GM21717 (cell line): ENCODE results near the gene ZFPM1.

Experiments used
- ATAC-seq: cut with Tn5 transposase; IDR thresholded peaks from one replicate; pipeline ENCODE4 v1.9.1; 2021; ENCODE audit warnings: mild to moderate bottlenecking, moderate library complexity; ENCODE audit not compliant: unreplicated experiment

Gene ZFPM1

DNA sequence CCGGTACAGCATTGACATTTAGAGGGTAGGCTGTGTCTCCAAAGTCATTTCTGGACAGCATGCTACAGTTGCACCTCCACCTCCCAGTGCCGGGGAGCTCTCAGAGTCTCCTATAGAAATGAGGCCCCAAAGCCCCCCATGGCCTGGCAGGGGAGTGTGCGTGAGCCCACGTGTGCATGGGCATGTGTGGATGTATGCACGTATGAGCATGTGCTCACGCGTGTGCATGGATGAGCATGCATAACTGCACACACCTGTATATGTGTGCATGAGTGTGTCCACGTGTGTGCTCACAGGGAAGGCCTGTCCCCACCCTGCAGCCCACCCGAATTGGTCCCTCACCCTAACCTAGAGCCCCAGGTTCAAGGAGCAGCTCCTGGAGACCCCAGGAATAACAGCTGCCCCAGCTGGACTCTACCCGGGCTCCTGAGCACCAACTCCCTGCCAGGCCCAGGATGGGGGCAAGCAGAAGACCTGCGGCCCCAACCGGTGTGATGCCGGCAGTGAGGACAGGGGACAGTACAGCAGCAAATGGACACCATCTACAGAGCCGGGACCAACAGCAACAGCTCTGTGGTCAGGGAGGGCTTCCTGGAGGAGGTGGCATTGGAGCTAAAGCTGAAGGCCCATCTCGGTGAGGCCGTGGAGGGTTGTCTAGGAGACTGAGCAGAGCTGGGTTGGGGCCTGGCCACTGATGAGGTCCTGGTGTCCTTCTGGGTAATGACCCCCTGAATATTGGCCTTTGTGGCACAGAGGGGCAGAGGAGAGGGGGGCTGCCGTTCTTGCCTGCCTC lies 35.2 kb upstream of the ZFPM1 start:
- no peak for ATAC-seq

DNA sequence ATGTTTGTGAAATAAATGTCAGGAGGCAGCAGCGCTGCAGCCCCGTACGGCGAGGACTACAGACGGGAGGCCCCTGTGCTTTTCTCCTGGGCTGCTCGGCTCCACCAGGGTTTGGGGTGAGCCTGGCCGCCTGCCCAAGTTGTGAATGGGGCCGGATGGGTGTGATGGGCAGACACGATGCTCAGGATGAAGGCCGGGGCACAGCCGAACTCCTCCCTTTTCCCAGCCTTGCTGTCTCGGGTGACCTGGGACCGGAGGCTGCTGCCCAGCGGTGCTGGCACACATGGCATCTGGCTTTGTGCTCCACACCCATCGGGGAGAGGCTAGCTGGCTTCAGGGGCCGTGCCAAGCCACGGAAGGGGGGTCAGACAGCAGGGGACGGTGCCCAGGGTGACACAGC lies 34.2 kb upstream of the ZFPM1 start:
- ATAC-seq = no peak

DNA sequence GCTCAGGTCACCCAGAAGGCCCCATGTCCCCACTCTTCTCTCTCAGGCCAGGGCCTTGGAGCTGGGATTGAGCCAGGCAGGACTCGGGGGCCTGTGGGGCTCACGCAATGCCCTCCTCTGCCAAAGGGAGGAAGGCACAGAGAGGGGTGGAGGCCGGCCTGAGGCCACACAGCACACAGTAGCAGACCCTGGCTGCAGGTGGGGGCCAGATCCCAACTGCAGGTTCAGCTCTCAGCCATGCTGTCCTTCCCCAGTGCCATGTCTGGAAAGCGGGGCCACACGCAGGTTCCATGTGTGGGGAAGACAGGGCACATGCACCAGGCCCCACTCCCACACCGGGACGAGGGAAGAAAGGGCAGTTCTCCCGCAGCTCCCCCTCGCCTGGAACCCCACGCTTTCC lies 33.3 kb upstream of the ZFPM1 start:
- ATAC-seq = no peak

GRCh38 chr16:88420496-88420895 lies 32.6 kb upstream of the ZFPM1 start:
- ATAC-seq = no peak

DNA sequence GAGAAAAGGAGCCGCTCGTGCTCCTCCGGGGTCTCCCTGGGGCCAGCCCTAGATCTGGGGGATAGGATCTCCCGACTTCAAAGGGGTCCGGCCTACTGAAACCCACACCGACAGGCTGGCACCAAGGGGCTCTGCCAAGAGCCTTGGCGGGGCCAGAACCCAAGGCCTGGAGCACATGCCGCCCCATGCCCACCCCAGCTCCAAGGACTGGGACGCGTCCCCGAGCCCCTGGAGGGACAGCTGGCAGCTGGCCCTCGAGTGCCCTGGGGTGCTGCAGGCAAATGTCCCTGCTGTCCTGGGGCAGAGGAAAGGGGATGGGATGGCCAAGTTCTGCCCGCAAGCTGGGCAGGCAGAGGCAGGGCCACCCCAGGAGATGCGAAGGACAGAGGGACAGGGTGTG lies 31.8 kb upstream of the ZFPM1 start:
- no peak for ATAC-seq

DNA sequence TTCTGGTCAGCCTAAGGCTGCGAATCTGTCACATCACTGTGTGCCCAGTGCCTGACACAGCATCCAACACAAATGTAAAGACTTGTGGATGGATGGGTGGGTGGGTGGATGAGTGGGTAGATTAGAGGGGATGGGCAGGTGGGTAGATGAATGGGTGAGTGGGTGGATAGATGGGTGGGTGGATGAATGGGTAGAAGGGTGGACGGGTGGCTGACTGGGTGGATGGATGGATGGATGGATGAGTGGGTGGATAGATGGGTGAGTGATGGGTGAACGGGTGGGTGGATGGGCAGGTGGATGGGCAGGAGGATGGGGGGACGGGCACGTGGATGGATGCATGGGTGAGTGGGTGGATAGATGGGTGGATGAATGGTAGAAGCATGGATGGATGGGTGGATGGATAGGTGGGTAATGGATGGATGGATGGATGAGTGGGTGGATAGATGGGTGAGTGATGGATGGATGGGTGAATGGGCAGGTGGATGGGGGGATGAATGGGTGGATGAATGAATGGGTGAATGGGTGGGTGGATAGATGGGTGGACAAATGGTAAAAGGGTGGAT lies 31.1 kb upstream of the ZFPM1 start:
- no peak for ATAC-seq

DNA sequence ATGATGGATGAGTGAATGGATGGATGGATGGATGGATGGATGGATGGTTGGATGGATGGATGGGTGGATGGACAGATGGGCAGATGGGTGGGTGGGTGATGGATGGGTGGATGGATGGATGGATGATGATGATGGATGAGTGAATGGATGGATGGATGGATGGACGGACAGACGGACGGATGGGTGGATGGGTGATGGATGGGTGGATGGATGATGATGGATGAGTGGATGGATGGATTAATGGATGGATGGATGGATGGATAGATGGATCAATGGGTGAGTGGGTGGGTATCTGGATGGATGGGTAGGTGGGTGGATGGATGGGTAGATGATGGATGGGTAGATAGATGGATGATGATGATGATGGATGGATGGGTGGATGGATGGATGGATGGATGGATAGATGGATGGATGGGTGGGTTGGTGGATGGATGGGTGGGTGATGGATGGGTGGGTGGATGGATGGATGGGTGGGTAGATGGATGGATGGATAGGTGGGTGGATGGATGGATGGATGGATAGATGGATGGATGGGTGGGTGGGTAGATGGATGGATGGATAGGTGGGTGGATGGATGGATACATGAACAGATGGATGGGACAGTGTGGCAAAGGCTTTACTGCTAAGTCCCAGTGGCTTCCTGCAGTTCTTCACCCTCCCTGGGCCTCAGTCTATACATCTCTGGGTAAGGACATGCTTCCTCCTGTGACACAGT lies 30.2 kb upstream of the ZFPM1 start:
- no peak for ATAC-seq

GRCh38 chr16:88423448-88423850 lies 29.6 kb upstream of the ZFPM1 start:
- ATAC-seq = no peak

GRCh38 chr16:88424587-88425235 lies 28.4 kb upstream of the ZFPM1 start:
- ATAC-seq = no peak

DNA sequence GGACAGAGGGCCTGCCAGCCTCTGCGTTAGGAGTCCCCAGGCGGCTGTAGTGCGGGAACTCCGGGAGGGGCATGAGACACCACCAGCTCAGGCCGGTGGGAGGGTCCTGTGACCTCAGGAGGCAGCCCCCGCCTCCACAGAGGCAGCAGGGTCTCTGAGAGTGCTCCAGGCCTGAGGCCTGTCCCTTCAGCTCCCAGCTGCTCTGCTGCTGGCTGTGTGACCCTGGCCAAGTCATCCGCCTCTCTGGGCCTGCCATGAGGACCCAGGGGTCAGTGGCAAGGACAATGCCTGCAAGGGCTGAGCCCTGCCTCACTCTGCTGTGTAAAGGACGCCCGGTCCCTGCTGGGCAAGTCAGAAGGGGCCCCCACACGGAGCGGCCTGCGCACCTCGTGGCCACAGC lies 27.1 kb upstream of the ZFPM1 start:
- no peak for ATAC-seq

DNA sequence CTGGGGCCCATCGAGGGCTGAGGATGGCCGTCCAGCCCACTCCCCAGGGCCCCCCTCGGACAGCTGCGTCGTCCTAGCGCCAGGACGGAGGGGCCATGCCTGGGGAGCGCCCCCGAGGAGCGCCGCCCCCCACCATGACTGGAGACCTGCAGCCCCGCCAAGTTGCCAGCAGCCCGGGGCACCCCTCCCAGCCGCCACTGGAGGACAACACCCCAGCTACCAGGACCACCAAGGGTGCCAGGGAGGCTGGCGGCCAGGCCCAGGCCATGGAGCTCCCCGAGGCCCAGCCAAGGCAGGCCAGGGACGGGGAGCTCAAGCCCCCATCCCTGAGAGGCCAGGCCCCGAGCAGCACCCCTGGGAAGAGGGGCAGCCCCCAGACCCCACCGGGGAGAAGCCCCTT lies 25.7 kb upstream of the ZFPM1 start:
- ATAC-seq = no peak

- no peak for ATAC-seq
Measured at GRCh38 chr16:88428156-88428555, 24.9 kb upstream of the ZFPM1 start.

DNA sequence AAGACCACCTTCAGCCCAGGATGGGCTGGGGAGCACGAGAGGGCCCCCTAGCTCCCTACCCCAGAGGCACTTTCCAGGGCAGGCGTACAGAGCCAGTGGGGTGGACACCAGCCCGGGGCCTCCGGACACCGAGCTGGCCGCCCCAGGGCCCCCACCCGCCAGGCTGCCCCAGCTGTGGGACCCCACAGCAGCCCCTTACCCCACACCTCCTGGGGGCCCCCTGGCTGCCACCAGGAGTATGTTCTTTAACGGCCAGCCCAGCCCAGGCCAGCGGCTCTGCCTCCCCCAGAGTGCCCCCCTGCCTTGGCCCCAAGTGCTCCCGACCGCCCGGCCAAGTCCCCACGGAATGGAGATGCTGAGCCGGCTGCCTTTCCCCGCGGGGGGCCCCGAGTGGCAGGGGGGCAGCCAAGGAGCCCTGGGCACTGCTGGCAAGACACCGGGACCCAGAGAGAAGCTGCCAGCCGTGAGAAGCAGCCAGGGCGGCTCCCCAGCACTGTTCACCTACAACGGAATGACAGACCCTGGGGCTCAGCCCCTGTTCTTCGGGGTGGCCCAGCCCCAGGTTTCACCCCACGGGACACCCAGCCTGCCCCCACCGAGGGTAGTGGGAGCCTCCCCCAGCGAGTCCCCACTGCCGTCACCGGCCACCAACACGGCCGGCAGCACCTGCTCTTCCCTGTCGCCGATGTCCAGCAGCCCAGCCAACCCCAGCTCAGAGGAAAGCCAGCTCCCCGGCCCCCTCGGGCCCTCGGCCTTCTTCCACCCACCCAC lies 24.3 kb upstream of the ZFPM1 start:
- ATAC-seq = no peak

DNA sequence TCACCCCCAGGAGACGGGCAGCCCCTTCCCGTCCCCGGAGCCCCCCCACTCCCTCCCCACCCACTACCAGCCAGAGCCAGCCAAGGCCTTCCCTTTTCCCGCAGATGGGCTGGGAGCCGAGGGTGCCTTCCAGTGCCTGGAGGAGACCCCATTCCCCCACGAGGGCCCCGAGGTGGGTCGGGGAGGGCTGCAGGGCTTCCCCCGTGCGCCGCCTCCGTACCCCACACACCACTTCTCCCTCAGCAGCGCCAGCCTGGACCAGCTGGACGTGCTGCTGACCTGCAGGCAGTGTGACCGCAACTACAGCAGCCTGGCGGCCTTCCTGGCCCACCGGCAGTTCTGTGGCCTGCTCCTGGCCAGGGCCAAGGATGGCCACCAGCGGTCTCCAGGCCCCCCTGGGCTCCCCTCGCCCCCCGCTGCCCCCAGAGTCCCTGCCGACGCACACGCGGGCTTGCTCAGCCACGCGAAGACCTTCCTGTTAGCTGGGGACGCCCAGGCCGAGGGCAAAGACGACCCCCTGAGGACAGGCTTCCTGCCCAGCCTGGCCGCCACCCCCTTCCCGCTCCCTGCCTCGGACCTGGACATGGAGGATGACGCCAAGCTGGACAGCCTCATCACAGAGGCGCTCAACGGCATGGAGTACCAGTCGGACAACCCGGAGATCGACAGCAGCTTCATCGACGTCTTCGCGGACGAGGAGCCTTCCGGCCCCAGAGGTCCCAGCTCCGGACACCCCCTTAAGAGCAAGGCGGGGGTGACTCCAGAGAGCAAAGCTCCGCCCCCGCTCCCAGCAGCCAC lies 23.5 kb upstream of the ZFPM1 start:
- ATAC-seq = no peak

GRCh38 chr16:88430185-88430523 lies 22.9 kb upstream of the ZFPM1 start:
- ATAC-seq = no peak

DNA sequence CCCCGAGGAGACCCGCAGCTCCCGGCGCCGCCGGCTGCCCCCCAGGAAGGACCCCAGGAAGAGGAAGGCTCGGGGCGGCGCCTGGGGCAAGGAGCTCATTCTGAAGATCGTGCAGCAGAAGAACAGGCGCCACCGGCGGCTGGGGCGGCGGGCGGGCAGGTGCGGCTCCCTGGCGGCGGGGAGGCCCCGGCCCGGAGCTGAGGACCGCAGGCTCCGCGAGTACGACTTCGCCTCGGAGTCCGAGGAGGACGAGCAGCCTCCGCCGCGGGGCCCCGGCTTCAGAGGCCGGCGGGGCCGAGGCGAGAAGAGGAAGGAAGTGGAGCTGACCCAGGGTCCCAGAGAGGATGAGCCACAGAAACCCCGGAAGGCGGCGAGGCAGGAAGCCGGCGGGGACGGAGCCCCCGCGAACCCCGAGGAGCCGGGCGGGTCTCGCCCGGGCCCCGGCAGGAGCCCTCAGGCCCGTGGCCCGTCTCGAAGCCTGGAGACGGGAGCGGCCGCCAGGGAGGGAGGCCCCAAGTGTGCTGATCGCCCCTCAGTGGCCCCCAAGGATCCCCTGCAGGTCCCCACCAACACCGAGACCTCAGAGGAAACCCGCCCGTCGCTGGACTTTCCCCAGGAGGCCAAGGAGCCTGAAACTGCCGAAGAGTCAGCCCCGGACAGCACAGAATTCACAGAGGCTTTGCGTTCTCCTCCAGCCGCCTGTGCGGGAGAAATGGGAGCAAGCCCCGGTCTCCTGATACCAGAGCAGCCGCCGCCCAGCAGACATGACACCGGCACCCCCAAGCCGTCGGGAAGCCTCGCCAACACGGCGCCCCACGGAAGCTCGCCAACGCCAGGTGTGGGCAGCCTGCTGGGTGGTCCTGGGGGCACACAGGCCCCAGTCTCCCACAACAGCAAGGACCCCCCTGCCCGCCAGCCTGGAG lies 22.3 kb upstream of the ZFPM1 start:
- peak; percentile 47 for ATAC-seq

DNA sequence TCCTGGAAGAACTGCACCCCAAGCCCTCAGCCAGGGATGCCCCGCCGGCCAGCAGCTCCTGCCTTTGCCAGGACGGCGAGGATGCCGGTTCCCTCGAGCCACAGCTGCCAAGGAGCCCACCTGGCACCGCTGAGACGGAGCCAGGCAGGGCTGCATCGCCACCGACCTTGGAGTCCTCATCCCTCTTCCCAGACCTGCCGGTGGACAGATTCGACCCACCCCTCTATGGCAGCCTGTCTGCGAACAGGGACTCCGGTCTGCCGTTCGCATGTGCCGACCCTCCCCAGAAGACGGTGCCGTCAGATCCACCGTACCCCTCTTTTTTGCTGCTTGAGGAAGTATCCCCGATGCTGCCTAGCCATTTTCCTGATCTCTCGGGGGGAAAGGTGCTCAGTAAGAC lies 21.4 kb upstream of the ZFPM1 start:
- no peak for ATAC-seq

GRCh38 chr16:88432174-88432573 lies 20.9 kb upstream of the ZFPM1 start:
- ATAC-seq = no peak

DNA sequence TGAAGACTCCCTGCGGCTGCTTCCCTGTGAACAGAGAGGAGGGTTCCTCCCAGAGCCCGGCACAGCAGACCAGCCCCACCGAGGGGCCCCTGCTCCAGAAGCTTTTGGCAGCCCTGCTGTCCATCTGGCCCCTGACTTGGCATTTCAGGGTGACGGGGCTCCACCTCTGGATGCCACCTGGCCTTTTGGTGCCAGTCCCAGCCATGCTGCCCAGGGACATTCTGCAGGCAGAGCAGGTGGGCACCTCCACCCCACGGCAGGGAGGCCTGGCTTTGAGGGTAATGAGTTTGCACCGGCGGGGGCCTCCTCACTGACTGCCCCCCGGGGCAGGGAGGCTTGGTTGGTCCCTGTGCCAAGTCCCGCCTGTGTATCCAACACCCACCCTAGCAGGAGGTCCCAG lies 20.3 kb upstream of the ZFPM1 start:
- no peak for ATAC-seq
